ENCODE results near the gene ABCC6.

ABCC6 gene

GRCh38 chr16:16171332-16171919 is 51.9 kb downstream of the ABCC6 start:
- peaks cover 0 to 5% of the 10 kb centered on the region in 2 experiments; a peak in 1 of 3 replicates for H3K36me3 ChIP-seq (ENCODE audit: control insufficient read depth in 2 of 2, insufficient read depth in 1 of 2, low read length in 2 of 2)
- ChIA-PET POLR2A (no interaction called here), CTCF (interaction anchor here (0.9 kb wide), 1 partner anchor 21 kb away, joined by 3 read pairs; no protein-coding TSS in a partner anchor)
- TF ChIP-seq, protein P1, sequence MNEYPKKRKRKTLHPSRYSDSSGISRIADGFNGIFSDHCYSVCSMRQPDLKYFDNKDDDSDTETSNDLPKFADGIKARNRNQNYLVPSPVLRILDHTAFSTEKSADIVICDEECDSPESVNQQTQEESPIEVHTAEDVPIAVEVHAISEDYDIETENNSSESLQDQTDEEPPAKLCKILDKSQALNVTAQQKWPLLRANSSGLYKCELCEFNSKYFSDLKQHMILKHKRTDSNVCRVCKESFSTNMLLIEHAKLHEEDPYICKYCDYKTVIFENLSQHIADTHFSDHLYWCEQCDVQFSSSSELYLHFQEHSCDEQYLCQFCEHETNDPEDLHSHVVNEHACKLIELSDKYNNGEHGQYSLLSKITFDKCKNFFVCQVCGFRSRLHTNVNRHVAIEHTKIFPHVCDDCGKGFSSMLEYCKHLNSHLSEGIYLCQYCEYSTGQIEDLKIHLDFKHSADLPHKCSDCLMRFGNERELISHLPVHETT (tag by site-specific recombination; IDR thresholded peaks at IDR 0.05): no peak
- no peak for TF ChIP-seq ZNF571 (tag by site-specific recombination; IDR thresholded peaks at IDR 0.05)
- peak; percentile 71 for TF ChIP-seq ZFHX2 (tag by site-specific recombination; conservative IDR thresholded peaks at IDR 0.05)
- peak; percentile 72 for TF ChIP-seq ZNF366 (tag by site-specific recombination; conservative IDR thresholded peaks at IDR 0.05)
- TF ChIP-seq ZNF626 (tag by site-specific recombination; IDR thresholded peaks at IDR 0.05): no peak
- TF ChIP-seq ZSCAN16 (tag by site-specific recombination; IDR thresholded peaks at IDR 0.05): no peak
- no peak for TF ChIP-seq ZNF302 (tag by site-specific recombination; IDR thresholded peaks at IDR 0.05; ENCODE audit: low read depth)
- no peak for TF ChIP-seq ZNF416 (tag by site-specific recombination; IDR thresholded peaks at IDR 0.05)
- TF ChIP-seq EGR2 (tag by site-specific recombination; IDR thresholded peaks at IDR 0.05; ENCODE audit: low read depth): peak; percentile 89
- no peak for TF ChIP-seq IKZF3 (tag by site-specific recombination; IDR thresholded peaks at IDR 0.05)
- no peak for TF ChIP-seq ZNF501 (tag by site-specific recombination; IDR thresholded peaks at IDR 0.05)
- TF ChIP-seq KLF16 (tag by site-specific recombination; IDR thresholded peaks at IDR 0.05): no peak
- TF ChIP-seq ZNF660 (tag by site-specific recombination; IDR thresholded peaks at IDR 0.05): no peak
- TF ChIP-seq KLF9 (tag by site-specific recombination; IDR thresholded peaks at IDR 0.05; ENCODE audit: low read depth): no peak
- no peak for TF ChIP-seq ZNF548 (tag by site-specific recombination; IDR thresholded peaks at IDR 0.05)
- no peak for TF ChIP-seq ZNF157 (tag by site-specific recombination; IDR thresholded peaks at IDR 0.05)
- TF ChIP-seq ZNF658 (tag by site-specific recombination; IDR thresholded peaks at IDR 0.05): no peak
- TF ChIP-seq SP2 (tag by site-specific recombination; IDR thresholded peaks at IDR 0.05): no peak
- no peak for TF ChIP-seq ZNF776 (tag by site-specific recombination; IDR thresholded peaks at IDR 0.05; ENCODE audit: borderline replicate concordance)
- no peak for TF ChIP-seq ZNF777 (tag by site-specific recombination; IDR thresholded peaks at IDR 0.05; ENCODE audit: borderline replicate concordance)
- TF ChIP-seq ZNF426 (tag by site-specific recombination; IDR thresholded peaks at IDR 0.05): no peak
- TF ChIP-seq ZNF549 (tag by site-specific recombination; IDR thresholded peaks at IDR 0.05): no peak
- no peak for TF ChIP-seq ZNF707 (tag by site-specific recombination; IDR thresholded peaks at IDR 0.05)
- no peak for TF ChIP-seq GLIS2 (tag by site-specific recombination; IDR thresholded peaks at IDR 0.05)
- no peak for TF ChIP-seq ZNF10 (tag by site-specific recombination; IDR thresholded peaks at IDR 0.05)
- no peak for TF ChIP-seq ZNF132 (tag by site-specific recombination; IDR thresholded peaks at IDR 0.05; ENCODE audit: borderline replicate concordance)
- TF ChIP-seq ZBTB7A (tag by site-specific recombination; IDR thresholded peaks at IDR 0.05; ENCODE audit: low read depth): 0 out of 2 replicates have a peak, but pooled peaks have one; percentile 40
- TF ChIP-seq, protein P2, sequence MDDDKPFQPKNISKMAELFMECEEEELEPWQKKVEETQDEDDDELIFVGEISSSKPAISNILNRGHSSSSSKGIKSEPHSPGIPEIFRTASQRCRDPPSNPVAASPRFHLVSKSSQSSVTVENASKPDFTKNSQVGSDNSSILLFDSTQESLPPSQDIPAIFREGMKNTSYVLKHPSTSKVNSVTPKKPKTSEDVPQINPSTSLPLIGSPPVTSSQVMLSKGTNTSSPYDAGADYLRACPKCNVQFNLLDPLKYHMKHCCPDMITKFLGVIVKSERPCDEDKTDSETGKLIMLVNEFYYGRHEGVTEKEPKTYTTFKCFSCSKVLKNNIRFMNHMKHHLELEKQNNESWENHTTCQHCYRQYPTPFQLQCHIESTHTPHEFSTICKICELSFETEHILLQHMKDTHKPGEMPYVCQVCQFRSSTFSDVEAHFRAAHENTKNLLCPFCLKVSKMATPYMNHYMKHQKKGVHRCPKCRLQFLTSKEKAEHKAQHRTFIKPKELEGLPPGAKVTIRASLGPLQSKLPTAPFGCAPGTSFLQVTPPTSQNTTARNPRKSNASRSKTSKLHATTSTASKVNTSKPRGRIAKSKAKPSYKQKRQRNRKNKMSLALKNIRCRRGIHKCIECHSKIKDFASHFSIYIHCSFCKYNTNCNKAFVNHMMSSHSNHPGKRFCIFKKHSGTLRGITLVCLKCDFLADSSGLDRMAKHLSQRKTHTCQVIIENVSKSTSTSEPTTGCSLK (tag by site-specific recombination; IDR thresholded peaks at IDR 0.05): no peak
- TF ChIP-seq, protein P3, sequence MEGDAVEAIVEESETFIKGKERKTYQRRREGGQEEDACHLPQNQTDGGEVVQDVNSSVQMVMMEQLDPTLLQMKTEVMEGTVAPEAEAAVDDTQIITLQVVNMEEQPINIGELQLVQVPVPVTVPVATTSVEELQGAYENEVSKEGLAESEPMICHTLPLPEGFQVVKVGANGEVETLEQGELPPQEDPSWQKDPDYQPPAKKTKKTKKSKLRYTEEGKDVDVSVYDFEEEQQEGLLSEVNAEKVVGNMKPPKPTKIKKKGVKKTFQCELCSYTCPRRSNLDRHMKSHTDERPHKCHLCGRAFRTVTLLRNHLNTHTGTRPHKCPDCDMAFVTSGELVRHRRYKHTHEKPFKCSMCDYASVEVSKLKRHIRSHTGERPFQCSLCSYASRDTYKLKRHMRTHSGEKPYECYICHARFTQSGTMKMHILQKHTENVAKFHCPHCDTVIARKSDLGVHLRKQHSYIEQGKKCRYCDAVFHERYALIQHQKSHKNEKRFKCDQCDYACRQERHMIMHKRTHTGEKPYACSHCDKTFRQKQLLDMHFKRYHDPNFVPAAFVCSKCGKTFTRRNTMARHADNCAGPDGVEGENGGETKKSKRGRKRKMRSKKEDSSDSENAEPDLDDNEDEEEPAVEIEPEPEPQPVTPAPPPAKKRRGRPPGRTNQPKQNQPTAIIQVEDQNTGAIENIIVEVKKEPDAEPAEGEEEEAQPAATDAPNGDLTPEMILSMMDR (tag by site-specific recombination; IDR thresholded peaks at IDR 0.05): no peak
- no peaks in the 10 kb centered on the region for H3K4me1 ChIP-seq (ENCODE audit: control insufficient read depth, insufficient read depth, low read length)
- H3K9me3 ChIP-seq (ENCODE audit: control insufficient read depth, insufficient read depth, low read depth, low read length): no peaks in the 10 kb centered on the region
- no peak overlapping the region for H3K4me3 ChIP-seq (ENCODE audit: low read depth, low read length)
- H3K27ac ChIP-seq (ENCODE audit: extremely low read depth, low read depth, low read length): no peak overlapping the region
